VCaP (cell line): ENCODE results near the gene FLG2.
"Not testable (repeated sequence)": the region's sequence is repeated elsewhere in the genome, so short reads cannot be mapped to it uniquely, and the experiment has no call there.

Source experiments
- H3K27ac ChIP-seq: fragments of 450-650 bp; 2 replicates; pipeline ENCODE4 v1.5.1; 2017
- CTCF ChIP-seq: fragments of 450-650 bp; conservative IDR thresholded peaks from 2 replicates; pipeline ENCODE4 v1.5.1; 2017; ENCODE audit warnings: mild to moderate bottlenecking, moderate library complexity

Gene FLG2

GRCh38 chr1:152313319-152313801 lies 46.4 kb downstream of the FLG2 start:
- TF ChIP-seq CTCF, result no peak

GRCh38 chr1:152312169-152312568 lies 47.6 kb downstream of the FLG2 start:
- not testable (repeated sequence) for H3K27ac ChIP-seq

More at GRCh38 chr1:152313319-152313801, 46.4 kb downstream of the FLG2 start:
- no peak overlapping the region for H3K27ac ChIP-seq

- no peak overlapping the region for H3K27ac ChIP-seq
- no peak for TF ChIP-seq CTCF
These were observed 49.9 kb downstream of the FLG2 start for GRCh38 chr1:152309955-152310354.

- not testable (repeated sequence) for H3K27ac ChIP-seq
These were observed 50.4 kb downstream of the FLG2 start for GRCh38 chr1:152309320-152309901.

GRCh38 chr1:152308758-152309157 lies 51.0 kb downstream of the FLG2 start:
- H3K27ac ChIP-seq, result not testable (repeated sequence)

GRCh38 chr1:152307970-152308369 lies 51.8 kb downstream of the FLG2 start:
- not testable (repeated sequence) for H3K27ac ChIP-seq

GRCh38 chr1:152306123-152306522 lies 53.7 kb downstream of the FLG2 start:
- H3K27ac ChIP-seq, result not testable (repeated sequence)

- H3K27ac ChIP-seq, result not testable (repeated sequence)
These were observed 55.0 kb downstream of the FLG2 start for GRCh38 chr1:152304773-152305172.

- not testable (repeated sequence) for H3K27ac ChIP-seq
These were observed 56.5 kb downstream of the FLG2 start for GRCh38 chr1:152303139-152303872.
